Stomach (tissue), 4 donors: ENCODE results near the gene CDCA4.

Experiments used
- CTCF ChIP-seq, 7 experiments: fragments of 450-650 bp in 4 of 7; fragments of 200-600 bp in 3 of 7; sonication (generic) in 3 of 7; IDR thresholded peaks; one replicate each; pipeline ENCODE4 v1.5.1; 2016 to 2019; ENCODE audit warnings: antibody characterized with exemption in 7 of 7, control low read depth in 2 of 7, mild to moderate bottlenecking in 1 of 7
- EP300 ChIP-seq: sonication (generic); formaldehyde crosslinking; IDR thresholded peaks from one replicate; pipeline ENCODE4 v1.6.1; 2017; ENCODE audit warnings: antibody characterized with exemption
- POLR2A ChIP-seq, 4 donors: fragments of 450-650 bp; IDR thresholded peaks; one replicate each; pipeline ENCODE4 v1.6.1; 2016; ENCODE audit warnings: antibody characterized with exemption in 4 of 4, control low read depth in 2 of 4, mild to moderate bottlenecking in 1 of 4, moderate library complexity in 1 of 4
- POLR2AphosphoS5 ChIP-seq, 3 donors: sonication (generic); formaldehyde crosslinking; IDR thresholded peaks; one replicate each; pipeline ENCODE4 v1.6.1; 2016; ENCODE audit warnings: antibody characterized with exemption in 3 of 3

GRCh38 chr14:104964546-104964945, 56.3 kb downstream of the CDCA4 start:
- TF ChIP-seq CTCF (IDR thresholded peaks at IDR 0.05): no peak
- no peak for TF ChIP-seq POLR2AphosphoS5 (IDR thresholded peaks at IDR 0.05)
- TF ChIP-seq POLR2A (IDR thresholded peaks at IDR 0.05): no peak
- no peak for TF ChIP-seq EP300
